Stimulated activated CD8-positive, alpha-beta memory T cell treated with anti-CD3 and anti-CD28 coated beads, Interleukin-15, amount 100 ng/mL, for 1 hour (primary cell): ENCODE results near the gene VPS13D.
"Not testable (repeated sequence)": the region's sequence is repeated elsewhere in the genome, so short reads cannot be mapped to it uniquely, and the experiment has no call there.

ENCODE experiments used
- DNase-seq: peaks from one replicate; pipeline ENCODE4 v3.0.0-alpha.2; 2020; ENCODE audit warnings: low read depth

VPS13D gene

GRCh38 chr1:12371053-12371452, 141.2 kb downstream of the VPS13D start:
- DNase-seq: no peak

GRCh38 chr1:12372180-12372579, 142.3 kb downstream of the VPS13D start:
- no peak for DNase-seq

DNA sequence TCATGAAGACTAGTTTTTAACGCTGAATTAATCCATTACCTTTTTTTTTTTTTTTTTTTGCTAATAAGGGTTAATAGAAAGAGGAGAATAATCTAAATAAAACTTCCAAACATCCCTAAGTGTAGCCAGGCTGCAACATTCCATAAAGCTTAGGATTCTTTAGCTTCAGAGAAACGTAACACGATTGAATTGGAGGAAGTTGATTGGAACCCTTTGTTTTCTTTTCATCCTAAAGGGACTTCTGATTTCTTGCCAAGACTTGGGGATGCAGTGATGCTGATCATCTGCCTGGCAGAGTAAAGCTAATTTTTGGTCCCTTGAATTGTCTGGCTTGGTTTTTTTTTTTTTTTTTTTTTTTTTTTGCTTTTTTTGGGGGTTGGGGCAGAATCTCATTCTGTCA, 142.9 kb downstream of the VPS13D start:
- DNase-seq: no peak

DNA sequence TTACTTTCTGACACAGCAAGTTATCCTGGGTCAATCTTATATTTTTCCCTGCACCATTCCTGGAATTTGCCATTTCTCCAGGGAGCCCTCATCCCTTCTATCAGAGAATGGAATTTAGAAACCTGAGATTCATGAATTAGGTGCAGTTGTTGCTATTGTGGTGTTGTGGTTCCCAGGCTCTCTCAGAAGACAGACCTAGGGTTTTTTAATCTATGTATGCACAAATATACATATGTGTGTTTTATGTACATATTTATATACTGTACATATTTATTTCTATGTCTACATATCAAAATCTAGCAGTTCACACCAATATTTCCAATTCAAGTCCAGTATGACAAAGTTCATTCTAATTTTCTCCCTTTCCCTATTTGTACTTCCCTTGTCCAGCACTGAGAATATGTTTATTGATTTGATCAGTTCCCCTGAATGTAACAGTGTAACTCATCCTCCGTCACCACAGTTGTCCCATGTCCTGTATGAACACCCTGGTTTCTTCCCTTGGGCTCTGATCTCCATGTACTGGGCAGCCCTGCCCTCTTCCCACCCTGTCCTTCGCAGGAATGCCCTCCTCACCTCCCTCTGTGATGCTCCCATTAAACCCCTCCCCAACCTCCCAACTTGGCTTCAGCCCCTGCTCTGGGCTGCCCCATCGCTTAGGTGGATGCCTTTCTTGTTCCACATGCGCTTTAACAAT, 145.5 kb downstream of the VPS13D start:
- DNase-seq: no peak

DNA sequence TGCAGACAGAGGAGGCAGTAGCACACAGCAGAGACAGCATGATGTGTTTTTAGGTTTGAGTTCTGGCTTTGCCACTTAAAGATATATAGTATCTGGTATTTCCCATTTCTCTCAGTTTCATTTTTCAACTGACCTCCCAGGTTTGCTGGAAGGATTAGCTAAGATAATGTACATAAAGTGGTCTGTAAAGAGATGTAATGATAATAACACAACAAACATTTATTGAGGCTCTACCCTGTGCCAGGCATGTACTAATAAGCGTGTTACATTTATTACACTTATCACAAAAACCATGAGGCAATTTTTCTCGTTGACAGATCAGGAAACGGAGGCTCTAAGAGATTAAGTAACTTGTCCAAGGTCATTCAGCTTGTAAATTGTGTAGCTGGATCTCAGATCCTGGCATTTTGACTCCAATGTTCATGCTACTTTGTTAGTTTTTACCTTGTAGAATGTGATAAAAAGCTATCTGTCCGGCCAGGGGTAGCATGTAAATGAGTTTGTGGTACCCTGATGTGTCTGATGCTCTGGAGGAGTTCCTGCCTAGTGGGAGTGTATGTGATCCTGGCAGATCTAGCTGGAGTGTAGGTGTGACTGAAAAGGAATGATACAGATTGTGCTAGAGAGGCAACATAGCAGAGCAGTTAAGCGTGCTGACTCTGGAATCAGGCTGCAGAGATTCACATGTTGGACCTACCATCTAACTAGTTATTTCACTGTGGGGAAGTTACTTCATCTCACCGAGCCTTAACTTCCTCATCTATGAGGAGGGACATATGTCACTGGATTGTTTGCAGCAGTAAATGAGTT, 146.6 kb downstream of the VPS13D start:
- no peak for DNase-seq

DNA sequence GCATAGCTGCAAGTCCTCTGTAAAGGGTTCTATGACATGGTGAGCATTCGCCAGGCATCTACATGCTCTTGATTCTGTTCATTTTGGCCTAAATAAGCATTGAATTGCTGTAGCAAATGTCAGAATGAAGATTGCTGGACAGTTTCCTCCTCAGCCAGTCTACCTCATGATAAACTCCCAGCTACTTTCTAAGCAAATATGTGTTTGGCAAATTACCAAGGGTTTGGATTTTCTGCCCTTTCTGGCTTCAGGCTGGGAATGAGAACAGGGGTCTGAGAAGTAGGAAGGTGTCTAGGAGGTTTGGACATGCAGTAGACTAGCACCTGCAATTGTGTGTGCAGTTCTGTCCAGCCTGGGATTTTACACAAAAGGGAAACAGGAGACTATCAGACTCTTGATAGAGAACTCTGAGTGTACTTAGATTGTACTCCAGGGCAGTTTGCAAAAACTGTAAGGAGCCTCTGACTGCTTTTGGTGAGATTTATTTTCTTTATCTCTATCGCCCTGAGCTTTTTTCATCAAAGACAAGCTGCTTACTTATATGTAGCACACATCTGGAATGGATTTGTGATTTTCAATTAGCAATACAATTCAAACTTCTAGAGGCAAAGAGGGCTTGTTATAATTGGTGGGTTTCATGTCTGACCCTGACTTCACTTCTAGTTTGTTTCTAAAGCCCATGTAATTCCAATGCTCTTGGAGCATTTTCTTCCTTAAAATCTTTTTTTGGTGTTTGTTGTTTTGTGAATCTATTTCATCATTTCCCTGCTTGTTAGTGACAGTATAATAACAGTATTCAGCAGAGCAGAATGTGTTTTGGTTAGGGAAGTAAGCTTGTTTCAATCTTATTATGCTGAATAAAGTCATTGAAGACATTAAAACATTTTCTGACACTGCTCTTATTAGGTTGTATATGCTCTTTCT, 150.8 kb downstream of the VPS13D start:
- no peak for DNase-seq

- no peak for DNase-seq
Observed at GRCh38 chr1:12383001-12383400, 153.2 kb downstream of the VPS13D start.

- DNase-seq: no peak
Observed at GRCh38 chr1:12383786-12384185, 154.0 kb downstream of the VPS13D start.

- no peak for DNase-seq
Observed at GRCh38 chr1:12384836-12385456, 155.1 kb downstream of the VPS13D start.

DNA sequence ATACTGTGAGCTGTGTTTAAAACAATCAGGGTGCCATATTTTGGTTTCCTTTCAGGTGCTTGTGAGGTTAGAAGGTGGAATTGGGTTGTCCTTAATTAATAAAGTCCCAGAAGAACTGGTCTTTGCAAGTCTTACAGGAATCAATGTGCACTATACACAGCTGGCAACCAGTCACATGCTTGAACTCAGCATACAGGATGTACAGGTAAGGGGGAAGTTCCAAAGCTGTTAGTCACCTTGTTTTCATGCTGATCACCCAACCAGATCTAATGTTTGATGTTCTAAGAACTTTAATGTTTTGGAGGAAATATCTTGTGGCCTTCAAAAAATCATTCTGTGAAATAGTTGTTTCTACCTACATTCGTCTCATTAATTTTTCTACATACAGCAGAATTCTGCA, 156.3 kb downstream of the VPS13D start:
- no peak for DNase-seq

DNA sequence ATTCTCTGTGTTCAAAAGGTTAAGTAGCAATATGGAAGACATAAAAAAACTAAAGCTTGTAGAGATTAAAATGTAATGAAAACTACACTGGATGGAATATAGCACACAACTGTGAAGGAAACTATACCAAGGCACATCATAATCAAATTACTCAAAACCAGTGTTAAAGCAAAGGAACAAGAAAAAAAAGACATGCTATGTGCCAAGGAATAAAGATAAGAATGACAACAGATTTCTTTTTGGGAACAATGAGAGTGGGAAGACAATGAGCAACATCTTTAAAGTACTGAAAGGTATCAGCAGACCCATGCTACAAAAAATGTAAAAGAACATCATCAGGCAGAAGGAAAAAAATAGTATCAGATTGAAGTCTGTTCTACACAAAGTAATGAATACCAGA, 157.8 kb downstream of the VPS13D start:
- DNase-seq: no peak

GRCh38 chr1:12390296-12390695, 160.5 kb downstream of the VPS13D start:
- DNase-seq: not testable (repeated sequence)

DNA sequence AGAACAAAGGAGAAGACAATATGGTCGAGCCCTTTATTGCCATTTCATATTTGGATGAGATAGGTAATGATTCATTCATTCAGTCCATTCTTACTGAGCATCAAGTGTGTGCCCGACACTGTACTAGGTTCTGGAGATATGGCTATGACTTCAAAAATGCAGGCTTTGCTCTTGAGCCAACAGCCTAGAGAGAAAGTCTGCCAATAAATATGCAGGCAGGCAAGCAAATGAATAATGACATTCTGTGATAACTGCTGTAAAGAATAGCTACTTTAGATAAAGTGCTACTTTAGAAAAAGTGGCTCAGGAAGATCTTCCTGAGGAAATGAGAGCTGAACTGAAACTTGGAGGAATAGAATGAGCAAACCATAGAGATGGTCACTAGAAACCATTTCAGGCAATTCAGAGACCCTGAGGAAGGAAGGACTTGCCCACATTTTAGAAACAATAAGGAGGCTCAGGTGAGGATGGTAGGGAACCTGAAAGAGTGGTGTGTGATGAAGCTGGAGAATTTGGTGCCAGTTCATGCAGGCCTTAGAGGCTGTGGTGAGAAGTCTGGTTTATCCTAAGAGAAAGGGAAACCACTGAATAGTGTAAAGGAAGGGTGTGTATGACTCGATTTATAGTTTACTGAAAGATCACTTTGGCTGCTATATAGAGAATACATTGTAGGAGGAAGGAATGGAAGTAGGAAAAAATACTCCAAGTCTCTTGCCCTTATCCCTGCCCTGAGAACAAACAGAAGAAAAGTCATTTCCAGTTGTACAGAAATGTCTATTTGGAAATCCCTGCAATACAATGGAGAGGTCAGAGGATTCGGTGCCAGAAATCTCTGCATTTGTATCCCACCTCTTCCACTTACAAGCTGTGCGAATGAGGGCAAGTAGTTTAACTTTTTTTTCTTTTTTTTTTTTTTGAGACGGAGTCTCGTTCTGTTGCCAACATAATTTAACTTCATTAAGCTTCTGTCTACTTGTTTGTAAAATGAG, 167.9 kb downstream of the VPS13D start:
- no peak for DNase-seq

DNA sequence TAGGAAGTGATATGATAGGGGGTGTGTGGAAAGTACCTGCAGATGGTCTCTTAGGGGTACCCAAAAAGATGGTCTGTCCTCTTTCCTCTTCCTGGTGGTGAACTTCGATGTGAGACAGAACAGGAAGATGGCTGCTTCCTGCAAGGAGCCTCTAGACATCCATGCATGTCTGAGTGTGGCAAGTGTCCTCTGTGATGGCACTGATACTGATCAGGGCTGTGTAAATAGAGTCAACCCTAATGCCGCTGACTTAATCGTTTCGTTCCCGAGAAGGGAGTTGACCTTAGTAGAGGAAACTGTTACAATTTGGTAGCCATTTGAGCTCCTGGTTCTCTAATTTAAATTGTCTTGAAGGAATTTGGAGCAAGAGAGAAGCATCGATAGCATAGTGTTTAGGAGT, 168.6 kb downstream of the VPS13D start:
- no peak for DNase-seq

DNA sequence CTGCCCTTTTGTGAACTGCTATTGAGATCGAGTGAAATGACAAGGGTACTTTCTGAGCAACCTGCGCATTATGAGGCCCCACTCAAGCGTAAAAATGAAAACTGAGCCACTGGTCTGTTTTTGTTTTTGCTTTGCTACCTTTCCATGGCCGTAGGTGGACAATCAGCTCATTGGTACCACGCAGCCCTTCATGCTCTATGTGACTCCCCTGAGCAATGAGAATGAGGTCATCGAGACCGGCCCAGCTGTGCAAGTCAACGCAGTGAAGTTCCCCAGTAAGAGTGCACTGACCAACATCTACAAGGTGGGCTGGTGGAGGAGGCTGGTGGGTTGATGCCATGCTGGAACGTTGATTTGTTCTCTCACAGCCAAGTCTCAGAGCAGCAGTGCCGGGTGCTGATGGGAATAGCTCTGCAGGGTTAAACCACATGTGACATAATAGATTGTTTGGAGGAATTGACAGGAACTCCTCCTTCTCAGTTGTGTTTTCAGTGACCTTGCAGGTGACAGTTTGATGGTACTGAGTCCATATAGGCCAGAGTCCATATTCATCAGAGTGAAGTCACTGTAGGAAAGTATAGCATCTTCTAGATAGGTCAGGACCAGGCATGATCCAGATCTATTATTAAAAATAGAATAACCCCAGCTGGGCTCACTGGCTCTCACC, 170.3 kb downstream of the VPS13D start:
- no peak for DNase-seq

GRCh38 chr1:12402159-12402673, 172.4 kb downstream of the VPS13D start:
- no peak for DNase-seq

DNA sequence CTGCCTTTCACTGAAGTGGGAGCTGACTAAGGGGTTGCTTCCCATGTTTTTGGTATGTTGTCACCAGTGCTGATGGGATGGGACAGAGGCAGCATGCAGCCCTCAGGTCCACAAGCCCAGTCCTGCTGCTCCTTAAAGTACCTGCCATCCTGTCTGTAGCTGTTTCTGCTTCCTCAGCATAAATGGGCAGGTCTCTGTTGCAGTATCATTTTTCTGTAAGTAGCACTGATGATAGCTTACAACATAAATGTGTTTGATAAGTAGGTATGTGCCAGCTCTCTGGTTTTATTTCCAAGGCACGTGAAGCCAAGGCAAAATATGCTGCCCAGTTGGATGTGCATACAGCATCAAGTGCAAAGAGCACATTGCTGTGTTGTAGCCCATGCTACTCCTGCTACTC, 173.0 kb downstream of the VPS13D start:
- DNase-seq: no peak

GRCh38 chr1:12404918-12405317, 175.1 kb downstream of the VPS13D start:
- DNase-seq: no peak

DNA sequence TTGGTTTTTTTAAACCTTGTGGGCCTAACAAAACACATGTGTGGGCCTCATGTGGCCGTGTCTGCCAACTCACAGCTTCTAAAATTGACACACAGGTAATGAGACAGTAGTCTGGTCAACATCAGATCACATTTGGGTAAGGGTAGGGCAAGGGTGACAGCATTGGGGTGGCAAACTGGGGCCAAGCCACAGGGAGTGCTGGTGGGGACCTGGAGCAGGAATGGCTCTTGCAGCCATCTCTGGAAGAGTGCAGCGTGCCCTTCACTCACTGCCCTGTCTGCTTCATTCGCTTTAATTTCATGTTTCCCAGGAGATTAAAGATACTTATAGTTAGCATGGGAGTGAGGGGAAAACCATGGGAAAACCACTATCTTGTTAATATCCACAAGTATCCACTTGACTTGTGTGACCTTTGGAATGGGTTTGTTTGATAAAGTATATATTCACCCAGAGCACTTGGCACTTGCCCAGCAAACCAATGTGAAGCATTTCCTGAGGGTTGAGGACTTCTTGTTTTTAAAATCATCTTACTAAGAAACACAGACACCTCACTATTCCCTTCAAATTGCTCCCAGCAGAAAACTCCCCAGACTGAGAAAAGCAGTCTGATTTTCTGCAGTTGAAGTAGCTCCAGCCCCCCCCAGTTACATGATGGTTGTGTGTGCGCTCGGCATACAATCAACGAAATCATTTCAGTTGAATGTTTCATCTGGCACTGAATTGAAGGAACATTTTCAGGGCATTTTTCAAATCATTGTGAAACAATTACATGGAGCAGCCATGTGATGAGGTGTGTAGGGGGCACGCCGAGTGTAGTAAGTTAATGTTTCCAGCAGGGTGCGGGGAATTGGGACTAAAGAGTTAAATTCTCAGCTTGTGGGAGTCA, 175.7 kb downstream of the VPS13D start:
- no peak for DNase-seq
